AG08396 (cell line): ENCODE results near the gene PARD3B.

ENCODE experiments used
- DNase-seq: peaks from one replicate; pipeline ENCODE4 v3.0.0; 2012; ENCODE audit warnings: low spot score, mixed read lengths

Gene PARD3B

GRCh38 chr2:205058409-205058808 is 513.1 kb downstream of the PARD3B start:
- no peak for DNase-seq

- DNase-seq: peak; percentile 50
Observed at GRCh38 chr2:205060269-205060668, 515.0 kb downstream of the PARD3B start.

- no peak for DNase-seq
Observed at GRCh38 chr2:205066081-205066480, 520.8 kb downstream of the PARD3B start.

- no peak for DNase-seq
Observed at GRCh38 chr2:205069928-205070327, 524.7 kb downstream of the PARD3B start.

GRCh38 chr2:205070889-205071288 is 525.6 kb downstream of the PARD3B start:
- DNase-seq: no peak

GRCh38 chr2:205073433-205074020 is 528.3 kb downstream of the PARD3B start:
- DNase-seq: no peak

GRCh38 chr2:205076405-205076804 is 531.1 kb downstream of the PARD3B start:
- DNase-seq: no peak

- no peak for DNase-seq
Observed at GRCh38 chr2:205077159-205077558, 531.9 kb downstream of the PARD3B start.

GRCh38 chr2:205078762-205079161 is 533.5 kb downstream of the PARD3B start:
- no peak for DNase-seq

GRCh38 chr2:205079173-205079572 is 533.9 kb downstream of the PARD3B start:
- no peak for DNase-seq

GRCh38 chr2:205086662-205087061 is 541.4 kb downstream of the PARD3B start:
- DNase-seq: no peak

GRCh38 chr2:205087862-205088261 is 542.6 kb downstream of the PARD3B start:
- no peak for DNase-seq

GRCh38 chr2:205089958-205090357 is 544.7 kb downstream of the PARD3B start:
- no peak for DNase-seq

GRCh38 chr2:205091411-205091810 is 546.1 kb downstream of the PARD3B start:
- DNase-seq: no peak

GRCh38 chr2:205094031-205094430 is 548.8 kb downstream of the PARD3B start:
- no peak for DNase-seq

GRCh38 chr2:205103699-205104098 is 558.4 kb downstream of the PARD3B start:
- DNase-seq: no peak

- DNase-seq: no peak
Observed at GRCh38 chr2:205107810-205108209, 562.5 kb downstream of the PARD3B start.

- DNase-seq: no peak
Observed at GRCh38 chr2:205115511-205115910, 570.2 kb downstream of the PARD3B start.

GRCh38 chr2:205117125-205117524 is 571.9 kb downstream of the PARD3B start:
- no peak for DNase-seq

GRCh38 chr2:205119136-205119535 is 573.9 kb downstream of the PARD3B start:
- DNase-seq: no peak

- no peak for DNase-seq
Observed at GRCh38 chr2:205128726-205129125, 583.5 kb downstream of the PARD3B start.

- DNase-seq: no peak
Observed at GRCh38 chr2:205129531-205129930, 584.3 kb downstream of the PARD3B start.

GRCh38 chr2:205130111-205130829 is 585.0 kb downstream of the PARD3B start:
- DNase-seq: no peak

- no peak for DNase-seq
Observed at GRCh38 chr2:205133544-205133943, 588.3 kb downstream of the PARD3B start.
